MM.1S (cell line): Measurements from ENCODE around the gene TNRC6C.

Experiments
- EZH2 ChIP-seq: fragments of 300-600 bp; sonication (generic); optimal IDR thresholded peaks from 2 replicates; pipeline ENCODE3; 2017; ENCODE audit warnings: low read depth, mild to moderate bottlenecking, antibody characterized with exemption, low read length, mixed read lengths
- EZH2phosphoT487 ChIP-seq: fragments of 300-600 bp; sonication (generic); IDR thresholded peaks from 2 replicates; pipeline ENCODE4 v1.6.1; 2018; ENCODE audit warnings: antibody characterized with exemption, low read length
- TF ChIP-seq, protein P1 (sequence below): fragments of 300-600 bp; sonication (generic); IDR thresholded peaks from 2 replicates; pipeline ENCODE4 v1.5.1; 2016; ENCODE audit warnings: antibody characterized with exemption, low read length, mixed read lengths

DNA sequence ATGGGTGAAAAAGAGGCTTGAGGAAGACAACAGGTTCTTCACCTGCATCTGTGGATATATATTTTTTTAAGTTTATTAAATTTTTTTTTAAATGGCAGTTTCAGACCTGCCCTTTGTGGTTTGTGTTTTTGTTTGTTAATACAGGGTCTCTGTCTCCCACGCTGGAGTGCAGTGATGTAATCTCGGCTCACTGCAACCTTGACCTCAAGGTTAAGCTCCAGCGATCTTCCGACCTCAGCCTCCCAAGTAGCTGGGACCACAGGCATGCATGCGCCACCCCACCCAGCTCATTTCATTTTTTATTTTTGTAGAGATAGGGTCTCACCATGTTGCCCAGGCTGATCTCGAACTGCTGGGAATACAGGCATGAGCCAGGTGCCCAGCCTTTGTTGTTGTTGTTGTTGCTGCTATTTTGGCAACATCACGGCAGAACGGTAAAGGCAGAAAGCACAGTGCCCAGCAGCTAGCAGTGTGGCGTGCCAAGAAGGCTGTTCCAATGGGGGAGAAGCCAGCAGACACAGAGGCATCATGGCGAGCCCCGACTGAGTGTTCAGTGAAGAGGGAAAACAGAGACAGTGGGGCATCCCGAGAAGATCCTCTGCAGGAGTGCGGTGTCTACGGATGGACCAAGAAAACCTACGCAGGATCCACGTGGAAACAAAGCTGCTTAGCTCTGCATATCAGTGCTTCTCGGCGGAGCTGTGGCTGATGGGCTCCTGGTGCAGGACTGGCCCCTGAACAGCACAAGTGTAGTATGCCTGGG is 150.4 kb downstream of the TNRC6C start:
- TF ChIP-seq, protein P1, sequence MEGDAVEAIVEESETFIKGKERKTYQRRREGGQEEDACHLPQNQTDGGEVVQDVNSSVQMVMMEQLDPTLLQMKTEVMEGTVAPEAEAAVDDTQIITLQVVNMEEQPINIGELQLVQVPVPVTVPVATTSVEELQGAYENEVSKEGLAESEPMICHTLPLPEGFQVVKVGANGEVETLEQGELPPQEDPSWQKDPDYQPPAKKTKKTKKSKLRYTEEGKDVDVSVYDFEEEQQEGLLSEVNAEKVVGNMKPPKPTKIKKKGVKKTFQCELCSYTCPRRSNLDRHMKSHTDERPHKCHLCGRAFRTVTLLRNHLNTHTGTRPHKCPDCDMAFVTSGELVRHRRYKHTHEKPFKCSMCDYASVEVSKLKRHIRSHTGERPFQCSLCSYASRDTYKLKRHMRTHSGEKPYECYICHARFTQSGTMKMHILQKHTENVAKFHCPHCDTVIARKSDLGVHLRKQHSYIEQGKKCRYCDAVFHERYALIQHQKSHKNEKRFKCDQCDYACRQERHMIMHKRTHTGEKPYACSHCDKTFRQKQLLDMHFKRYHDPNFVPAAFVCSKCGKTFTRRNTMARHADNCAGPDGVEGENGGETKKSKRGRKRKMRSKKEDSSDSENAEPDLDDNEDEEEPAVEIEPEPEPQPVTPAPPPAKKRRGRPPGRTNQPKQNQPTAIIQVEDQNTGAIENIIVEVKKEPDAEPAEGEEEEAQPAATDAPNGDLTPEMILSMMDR = no peak
- no peak for TF ChIP-seq EZH2phosphoT487
- no peak for TF ChIP-seq EZH2
